HepG2 (cell line): ENCODE data around the gene LRRC32. TPM values are rescaled to one million over a fixed set of nuclear protein-coding genes. Genes with fewer than 3 reads are reported as not detected.

ENCODE experiments used
- ATAC-seq: fragments of 200-7000 bp; cut with Tn5 transposase; 3 replicates; pipeline ENCODE4 v1.9.1; 2020; ENCODE audit warnings: mild to moderate bottlenecking, moderate library complexity
- BruUV-seq: library from RNA; stranded (reverse); fragments of 400-500 nt; replicated peaks from 2 replicates; lab custom pipeline; 2021; lab: Mats Ljungman, UMichigan
- CTCF ChIA-PET: fragments of 300-600 bp; formaldehyde crosslinking; extraction: SDS; loops from one replicate; lab custom pipeline; 2021; ENCODE audit warnings: low total read pairs, inconsistent platforms, low intra/inter-chr PET ratio; lab: Yijun Ruan, JAX
- POLR2A ChIA-PET: fragments of 350-600 bp; sonication (Branson Sonifier 250); formaldehyde crosslinking; loops from one replicate; lab custom pipeline; 2020; ENCODE audit warnings: antibody characterized with exemption, inconsistent platforms; lab: Yijun Ruan, JAX
- DNase-seq: peaks from one replicate; pipeline ENCODE4 v3.0.0-alpha.2; 2015; ENCODE audit warnings: low spot score
- FAIRE-seq: peaks from 3 replicates; lab custom pipeline; 2011; peaks lifted over from hg19 to GRCh38; lab: Jason Lieb, UNC
- H2AFZ ChIP-seq: one replicate; pipeline ENCODE4 v1.6.1; 2011; ENCODE audit warnings: low read length, inconsistent platforms
- H3K27ac ChIP-seq: fragments of 300-600 bp; 3 replicates; pipeline ENCODE4 v1.8.0; 2011; ENCODE audit warnings: mixed run types, mild to moderate bottlenecking, mixed read lengths, low read length, inconsistent platforms; ENCODE audit not compliant: insufficient read depth; ENCODE audit errors: extremely low read length
- H3K27me3 ChIP-seq, 2 experiments: fragments of 200-600 bp in 1 of 2; 2 replicates in 1 of 2; 3 replicates in 1 of 2; pipeline versions ENCODE4 v1.6.0 to v1.8.0; 2011; ENCODE audit warnings: low read length in 2 of 2, mild to moderate bottlenecking in 2 of 2, moderate library complexity in 2 of 2, inconsistent platforms in 1 of 2; ENCODE audit not compliant: insufficient read depth in 2 of 2, control insufficient read depth in 1 of 2
- H3K36me3 ChIP-seq, 2 experiments: fragments of 200-600 bp in 1 of 2; replicated peaks in 1 of 2; 2 replicates in 1 of 2; 3 replicates in 1 of 2; pipeline versions ENCODE4 v1.5.1 to v1.8.0; 2011; ENCODE audit warnings: low read length in 2 of 2, inconsistent platforms in 1 of 2; ENCODE audit not compliant: insufficient read depth in 2 of 2, control insufficient read depth in 1 of 2
- H3K4me1 ChIP-seq: 2 replicates; pipeline ENCODE4 v1.5.1; 2012; ENCODE audit warnings: low read length, inconsistent platforms; ENCODE audit not compliant: insufficient read depth
- H3K4me2 ChIP-seq: 2 replicates; pipeline ENCODE4 v1.6.0; 2011; ENCODE audit warnings: low read depth, low read length, inconsistent platforms
- H3K4me3 ChIP-seq, 3 experiments: fragments of 200-600 bp in 1 of 3; sonication (generic), shearing (Covaris generic) in 1 of 3; replicated peaks in 1 of 3; 2 replicates each; pipeline ENCODE4 v1.5.1; 2011 to 2016; ENCODE audit warnings: low read length in 3 of 3, inconsistent platforms in 2 of 3, low read depth in 2 of 3, mild to moderate bottlenecking in 2 of 3, control low read depth in 1 of 3, mixed read lengths in 1 of 3; ENCODE audit not compliant: insufficient read depth in 1 of 3
- H3K79me2 ChIP-seq: one replicate; pipeline ENCODE4 v1.6.1; 2011; ENCODE audit warnings: low read length, inconsistent platforms; ENCODE audit not compliant: insufficient read depth
- H3K9ac ChIP-seq: 2 replicates; pipeline ENCODE4 v1.6.0; 2011; ENCODE audit warnings: mild to moderate bottlenecking, low read depth, low read length, inconsistent platforms; ENCODE audit not compliant: insufficient read depth
- H3K9me3 ChIP-seq: 2 replicates; pipeline ENCODE4 v1.5.1; 2012; ENCODE audit warnings: mild to moderate bottlenecking, low read length
- H4K20me1 ChIP-seq: 2 replicates; pipeline ENCODE4 v1.6.0; 2011; ENCODE audit warnings: inconsistent platforms, mild to moderate bottlenecking, low read length, moderate library complexity; ENCODE audit not compliant: insufficient read depth
- ADNP ChIP-seq: sonication (generic); formaldehyde crosslinking; IDR thresholded peaks from 2 replicates; pipeline ENCODE4 v1.4.0; 2020; ENCODE audit warnings: missing genetic modification reagents
- MTF2 ChIP-seq: sonication (generic); formaldehyde crosslinking; IDR thresholded peaks from 2 replicates; pipeline ENCODE4 v1.5.0; 2020; ENCODE audit warnings: missing genetic modification reagents, borderline replicate concordance
- NAIF1 ChIP-seq: sonication (generic); formaldehyde crosslinking; IDR thresholded peaks from 2 replicates; pipeline ENCODE4 v1.5.0; 2020; ENCODE audit warnings: mild to moderate bottlenecking, missing genetic modification reagents, borderline replicate concordance
- NFE2 ChIP-seq: sonication (generic); formaldehyde crosslinking; IDR thresholded peaks from 2 replicates; pipeline ENCODE4 v1.4.0; 2020; ENCODE audit warnings: missing genetic modification reagents
- SNAPC4 ChIP-seq: sonication (generic); formaldehyde crosslinking; IDR thresholded peaks from 2 replicates; pipeline ENCODE4 v1.4.0; 2020; ENCODE audit warnings: mild to moderate bottlenecking, missing genetic modification reagents
- ZSCAN5A ChIP-seq: sonication (generic); formaldehyde crosslinking; IDR thresholded peaks from 2 replicates; pipeline ENCODE4 v1.8.0; 2022; ENCODE audit warnings: mild to moderate bottlenecking, missing genetic modification reagents, borderline replicate concordance
- WGBS: methylation state at CpG from one replicate; pipeline ENCODE4 v1.1.6; 2017; ENCODE audit warnings: low lambda C conversion rate; 5-methylcytosine and 5-hydroxymethylcytosine counted together
- in situ Hi-C: cut with HindIII; loops from 2 replicates; pipeline ENCODE4 v1.10.0; 2017; ENCODE audit warnings: low pct_unique_long_range_greater_than_20kb; ENCODE audit not compliant: extremely low pct_ligation_motif_present
- intact Hi-C: fragments of 100-400 bp; cut with micrococcal nuclease; formaldehyde crosslinking; loops from one replicate; pipeline ENCODE4 v1.10.0; 2022; ENCODE audit not compliant: unreplicated experiment
- polyA plus RNA-seq, 8 experiments: library from polyadenylated mRNA; depleted of rRNA in 3 of 8; stranded (reverse) in 7 of 8; unstranded in 1 of 8; fragments of >200 nt; fragmentation: Illumina TruSeq in 4 of 8; extraction: Trizol in 4 of 8; gene quantifications; 2 replicates each; pipeline versions ENCODE4 v1.2.1 to v1.2.3, GENCODE V29; 2011 to 2016; ENCODE audit warnings: low read depth in 4 of 8, missing spikeins in 1 of 8, mixed read lengths in 1 of 8; ENCODE audit not compliant: insufficient read depth in 1 of 8
- total RNA-seq, 5 experiments: library from RNA; depleted of rRNA; stranded (reverse); fragments of >200 nt; fragmentation: Illumina TruSeq; extraction: Trizol; gene quantifications; 2 replicates each; pipeline ENCODE4 v1.2.3, GENCODE V29; 2016; ENCODE audit warnings: low read depth in 1 of 5

LRRC32 gene
- total and polyA plus RNA-seq, 2 of the 13 experiments (the other 11 are each of a cell fraction or from before 2014, with no cell fraction given): 0.07 TPM; not detected in 1

- FAIRE-seq: no peak
- 0% methylated on average over 1 of the region's 2 CpGs for WGBS
- in situ Hi-C loops: no loop called here
Observed at GRCh38 chr11:76682684-76683083, 12.1 kb upstream of the LRRC32 start.

More at GRCh38 chr11:76682684-76683083, 12.1 kb upstream of the LRRC32 start:
- H3K9me3 ChIP-seq: no peaks in the 10 kb centered on the region
- TF ChIP-seq MTF2 (CRISPR knock-in tag) (no peak), SNAPC4 (CRISPR knock-in tag) (no peak), ADNP (CRISPR knock-in tag) (no peak), NAIF1 (no peak), ZSCAN5A (no peak), NFE2 (CRISPR knock-in tag) (no peak)
- ATAC-seq (no peak), DNase-seq (no peak)
- no peaks in the 10 kb centered on the region for H3K36me3 ChIP-seq
- H3K4me3 ChIP-seq: no peak overlapping the region
- intact Hi-C loops: loop anchor here (5.0 kb wide), 1 partner anchor 85 kb away; no protein-coding TSS in a partner anchor
- no peak overlapping the region for H3K4me2 ChIP-seq
- H3K27ac ChIP-seq: no peak overlapping the region
- H3K4me1 ChIP-seq: peaks cover 10% of the 10 kb centered on the region; the same call in 1 of the 2 replicates
- CTCF ChIA-PET: no interaction called here
- no peaks in the 10 kb centered on the region for H3K79me2 ChIP-seq
- no peak overlapping the region for H3K9ac ChIP-seq
- H4K20me1 ChIP-seq: no peaks in the 10 kb centered on the region; the same call in 1 of the 2 replicates
- no TSS peak for BruUV-seq
- POLR2A ChIA-PET: no interaction called here
- peaks cover 7 to 41% of the 10 kb centered on the region in 2 experiments; a peak in 4 of 5 replicates for H3K27me3 ChIP-seq
- H2AFZ ChIP-seq: no peak overlapping the region
